Activated CD8-positive, alpha-beta T cell treated with anti-CD3 and anti-CD28 coated beads for 36 hours (primary cell): Measurements from ENCODE around the gene ATP5PB. TPM values are rescaled to one million over a fixed set of nuclear protein-coding genes. Genes with fewer than 3 reads are reported as not detected.

Experiments used
- ATAC-seq: fragments of 200-7000 bp; cut with Tn5 transposase; one replicate; pipeline ENCODE4 v1.10.0; 2021; ENCODE audit warnings: mild to moderate bottlenecking, moderate library complexity
- CTCF ChIA-PET: fragments of 350-600 bp; sonication (Branson Sonifier 250); formaldehyde crosslinking; loops from one replicate; lab custom pipeline; 2021; ENCODE audit warnings: antibody characterized with exemption; lab: Charles Lee
- POLR2A ChIA-PET: fragments of 350-600 bp; sonication (Branson Sonifier 250); formaldehyde crosslinking; loops from one replicate; lab custom pipeline; 2021; ENCODE audit warnings: antibody characterized with exemption; lab: Charles Lee
- DNase-seq: peaks from one replicate; pipeline ENCODE4 v3.0.0-alpha.2; 2020
- H3K27ac Mint-ChIP-seq: one replicate; pipeline ENCODE4 v1.8.0; 2021; ENCODE audit warnings: mild to moderate bottlenecking, mixed read lengths
- H3K27me3 Mint-ChIP-seq: one replicate; pipeline ENCODE4 v1.8.0; 2021; ENCODE audit warnings: mixed read lengths
- H3K36me3 Mint-ChIP-seq: one replicate; pipeline ENCODE4 v1.8.0; 2021; ENCODE audit warnings: low read depth, mixed read lengths
- H3K4me1 Mint-ChIP-seq: one replicate; pipeline ENCODE4 v1.8.0; 2021; ENCODE audit warnings: low read depth, mixed read lengths
- H3K4me3 Mint-ChIP-seq: one replicate; pipeline ENCODE4 v1.8.0; 2021; ENCODE audit warnings: mild to moderate bottlenecking, moderate library complexity, mixed read lengths
- H3K9me3 Mint-ChIP-seq: one replicate; pipeline ENCODE4 v1.8.0; 2021; ENCODE audit warnings: mixed read lengths
- CTCF ChIP-seq: fragments of 200-600 bp; IDR thresholded peaks from one replicate; pipeline ENCODE4 v1.8.0; 2022; ENCODE audit warnings: antibody characterized with exemption, mild to moderate bottlenecking
- intact Hi-C: fragments of 100-400 bp; cut with micrococcal nuclease; formaldehyde crosslinking; loops from one replicate; pipeline ENCODE4 v1.10.0; 2022
- total RNA-seq, 2 experiments: library from RNA; stranded (reverse); gene quantifications; one replicate each; pipeline ENCODE4 v1.2.3, GENCODE V29; 2021

ATP5PB gene
- total RNA-seq, 2 experiments from 2014 or later, result 341 to 342 TPM

- Mint-ChIP-seq H3K36me3 (peaks cover 10% of the 10 kb centered on the region), H3K27ac (no peak overlapping the region), H3K4me1 (peaks cover 39% of the 10 kb centered on the region), H3K4me3 (no peak overlapping the region), H3K9me3 (peaks cover 22% of the 10 kb centered on the region), H3K27me3 (no peaks in the 10 kb centered on the region)
- POLR2A ChIA-PET, result interaction anchor here (1.0 to 1.4 kb wide), 2 partner anchors 14 to 24 kb away, joined by 3 to 5 read pairs; no protein-coding TSS in a partner anchor
- intact Hi-C loops, result no loop called here
- ATAC-seq (no peak), DNase-seq (no peak)
- TF ChIP-seq CTCF, result no peak
- CTCF ChIA-PET, result interaction anchor here (1.0 to 4.2 kb wide), 4 partner anchors 8 to 270 kb away, joined by 3 to 52 read pairs (median 5); no protein-coding TSS in a partner anchor
Observed at GRCh38 chr1:111499026-111499785, 49.9 kb downstream of the ATP5PB start.

- Mint-ChIP-seq H3K36me3 (peaks cover 6% of the 10 kb centered on the region), H3K9me3 (peaks cover 12% of the 10 kb centered on the region), H3K4me1 (peaks cover 54% of the 10 kb centered on the region), H3K27ac (no peak overlapping the region), H3K27me3 (no peaks in the 10 kb centered on the region), H3K4me3 (no peak overlapping the region)
- CTCF ChIA-PET, result interaction anchor here (2.6 kb wide), 1 partner anchor 16 kb away, joined by 9 read pairs; no protein-coding TSS in a partner anchor
- intact Hi-C loops, result no loop called here
- TF ChIP-seq CTCF, result no peak
- ATAC-seq, result no peak
- POLR2A ChIA-PET, result interaction anchor here (1.0 to 1.2 kb wide), 2 partner anchors 15 to 237 kb away, joined by 4 read pairs; partner anchors contain the start of gene INKA2
- DNase-seq, result no peak
Observed at GRCh38 chr1:111501645-111502044, 52.4 kb downstream of the ATP5PB start.

GRCh38 chr1:111503585-111504060 lies 54.4 kb downstream of the ATP5PB start, which contains the start of the genes ADORA3 and TMIGD3:
TSS of gene ADORA3 (minus strand) at chr1:111503633. CDS start at chr1:111503354, 279 bp downstream.
TSS of gene TMIGD3 (minus strand) at chr1:111503633. CDS start at chr1:111503354, 279 bp downstream.
- no peak within 1 kb of the TSS for H3K4me3 Mint-ChIP-seq
- ChIA-PET POLR2A (interaction anchor here (0.8 kb wide), 1 partner anchor 97 kb away, joined by 4 read pairs; no protein-coding TSS in a partner anchor), CTCF (interaction anchor here (0.7 to 2.6 kb wide), 7 partner anchors 14 to 251 kb away, joined by 3 to 9 read pairs (median 4); no protein-coding TSS in a partner anchor)
- H3K27ac Mint-ChIP-seq, result no peak within 1 kb of the TSS
- TF ChIP-seq CTCF, result no peak
- H3K36me3 Mint-ChIP-seq, result no peaks in the 10 kb centered on the region
- no peaks in the 10 kb centered on the region for H3K27me3 Mint-ChIP-seq
- H3K9me3 Mint-ChIP-seq, result no peaks in the 10 kb centered on the region
- ATAC-seq, result no peak
- H3K4me1 Mint-ChIP-seq, result peaks cover 48% of the 10 kb centered on the region
- intact Hi-C loops, result no loop called here
- no peak for DNase-seq

- intact Hi-C loops, result no loop called here
- H3K4me1 Mint-ChIP-seq, result peaks cover 52% of the 10 kb centered on the region
- ChIA-PET CTCF (interaction anchor here (1.3 to 1.4 kb wide), 3 partner anchors 22 to 251 kb away, joined by 3 to 6 read pairs (median 4); no protein-coding TSS in a partner anchor), POLR2A (interaction anchor here (1.2 to 1.3 kb wide), 2 partner anchors 13 to 251 kb away, joined by 3 to 4 read pairs; partner anchors contain the start of gene DDX20)
- H3K27me3 Mint-ChIP-seq, result no peaks in the 10 kb centered on the region
- no peak overlapping the region for H3K4me3 Mint-ChIP-seq
- DNase-seq (no peak), ATAC-seq (no peak)
- TF ChIP-seq CTCF, result no peak
- no peak overlapping the region for H3K27ac Mint-ChIP-seq
- H3K36me3 Mint-ChIP-seq, result no peaks in the 10 kb centered on the region
- H3K9me3 Mint-ChIP-seq, result no peaks in the 10 kb centered on the region
Observed at GRCh38 chr1:111504097-111504496, 54.8 kb downstream of the ATP5PB start.
